Esophagus (tissue), 2 donors: ENCODE measurements around the gene ATP2B2. TPM values are rescaled to one million over a fixed set of nuclear protein-coding genes. Genes with fewer than 3 reads are reported as not detected.

Source experiments
- H3K27ac ChIP-seq, 2 donors: one replicate each; pipeline ENCODE4 v1.5.1; 2013; ENCODE audit warnings: low read depth in 2 of 2, mild to moderate bottlenecking in 2 of 2, inconsistent platforms in 1 of 2, low read length in 1 of 2, moderate library complexity in 1 of 2
- H3K27me3 ChIP-seq, 2 donors: one replicate each; pipeline ENCODE4 v1.6.1; 2013; ENCODE audit warnings: low read length in 2 of 2, control low read depth in 1 of 2, mild to moderate bottlenecking in 1 of 2; ENCODE audit not compliant: insufficient read depth in 2 of 2, control insufficient read depth in 1 of 2
- H3K36me3 ChIP-seq, 2 donors: one replicate each; pipeline ENCODE4 v1.6.1; 2013; ENCODE audit warnings: low read length in 1 of 2; ENCODE audit not compliant: control insufficient read depth in 2 of 2, insufficient read depth in 2 of 2
- H3K4me1 ChIP-seq, 2 donors: one replicate each; pipeline ENCODE4 v1.6.1; 2013; ENCODE audit warnings: low read length in 1 of 2; ENCODE audit not compliant: control insufficient read depth in 2 of 2, insufficient read depth in 2 of 2
- H3K4me3 ChIP-seq, 2 donors: one replicate each; pipeline ENCODE4 v1.5.1; 2013; ENCODE audit warnings: low read length in 2 of 2, mild to moderate bottlenecking in 2 of 2, low read depth in 1 of 2, moderate library complexity in 1 of 2
- H3K9me3 ChIP-seq, 2 donors: one replicate each; pipeline ENCODE4 v1.6.1; 2013; ENCODE audit warnings: mild to moderate bottlenecking in 2 of 2, low read depth in 1 of 2, low read length in 1 of 2, moderate library complexity in 1 of 2; ENCODE audit not compliant: control insufficient read depth in 2 of 2, insufficient read depth in 1 of 2
- WGBS, 2 donors: extraction: QIAGEN DNeasy Blood & Tissue Kit; methylation state at CpG; one replicate each; pipeline ENCODE4 v1.1.7; 2013; 5-methylcytosine and 5-hydroxymethylcytosine counted together
- polyA plus RNA-seq, 2 donors: library from polyadenylated mRNA; stranded (reverse); fragments of 200-250 nt; gene quantifications; one replicate each; pipeline ENCODE4 v1.2.3, GENCODE V29; 2013
- donor health status: healthy with polysubstance abuse.
- donor health status: Bipolar disorder and iron deficiency.

The ATP2B2 gene
- polyA plus RNA-seq, 2 donors = 0.06 to 0.08 TPM

DNA sequence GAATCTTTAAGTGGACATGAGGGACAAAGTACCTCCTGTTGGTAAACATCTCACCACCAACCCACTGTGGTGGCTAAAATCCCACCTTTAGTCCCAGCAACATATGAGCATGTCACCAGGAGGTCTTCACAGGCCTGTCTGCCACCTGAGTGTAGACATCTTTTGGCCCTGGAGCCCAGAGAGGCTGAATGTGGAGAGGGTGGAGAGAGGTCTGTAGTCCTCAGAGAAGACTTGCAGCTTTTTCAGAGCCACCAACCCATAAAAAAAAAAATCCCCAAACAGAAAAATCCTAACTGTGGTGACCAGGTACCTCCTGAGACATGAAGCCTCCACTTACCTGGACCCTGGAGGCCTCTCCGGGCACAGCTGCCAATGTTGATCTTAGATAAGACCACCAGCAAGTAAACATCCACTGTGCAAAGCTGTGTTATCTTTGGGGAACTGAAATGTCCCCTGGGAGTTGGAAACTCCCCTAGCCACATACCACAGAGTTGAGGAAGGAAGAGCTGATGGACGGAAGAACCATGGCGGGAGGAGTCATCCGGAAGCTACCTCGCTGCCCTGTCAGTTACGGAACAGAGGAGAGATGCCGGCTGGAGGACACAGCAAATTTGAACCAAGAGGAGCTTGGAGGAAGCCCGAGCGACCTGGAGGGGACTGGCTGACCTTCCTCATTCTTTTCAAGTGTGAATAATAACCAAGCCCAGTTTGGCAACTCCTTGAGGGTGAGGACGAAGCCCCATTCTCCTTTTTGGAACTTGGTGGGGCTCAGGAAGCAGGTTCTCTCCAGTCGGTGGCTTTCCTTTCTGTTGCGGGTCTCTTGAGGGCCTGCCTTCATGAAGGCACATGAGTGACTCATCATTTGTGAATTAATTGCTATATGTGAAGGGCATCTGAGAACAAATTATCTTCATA lies 212.6 kb downstream of the ATP2B2 start, which contains the start of gene GHRL:
TSS of gene GHRL (minus strand) at position 443 of the 915 bp plus-strand sequence. CDS start 2,767 bp downstream, outside the sequence.
- H3K27ac ChIP-seq = no peak within 1 kb of the TSS
- no peaks in the 10 kb centered on the region for H3K4me1 ChIP-seq
- H3K36me3 ChIP-seq = peaks cover 4 to 14% of the 10 kb centered on the region in 2 donors
- no peak within 1 kb of the TSS for H3K4me3 ChIP-seq
- H3K27me3 ChIP-seq = no peaks in the 10 kb centered on the region
- H3K9me3 ChIP-seq = no peaks in the 10 kb centered on the region
- WGBS, 2 donors = 56 to 65% methylated on average over 12 of the region's 12 CpGs

DNA sequence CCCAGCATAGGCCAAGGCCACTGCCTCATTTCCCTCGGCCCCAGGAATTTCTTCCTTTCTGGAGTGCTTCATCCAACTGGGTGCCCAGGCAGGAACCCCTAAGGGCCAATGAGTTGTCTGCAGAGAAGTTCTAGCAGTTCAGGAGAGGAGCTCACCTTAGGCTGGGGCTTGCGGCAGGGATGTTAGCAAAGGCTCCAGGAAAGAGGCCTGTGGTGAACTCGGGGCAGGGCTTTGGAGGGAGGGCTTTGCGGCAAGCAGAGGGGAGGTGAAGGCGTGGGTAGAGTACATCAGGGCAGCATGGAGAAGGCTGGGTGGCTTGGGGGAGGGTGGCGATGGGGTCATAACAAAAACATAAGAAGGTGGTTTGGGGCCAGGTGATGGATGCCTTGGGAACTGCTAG lies 213.7 kb downstream of the ATP2B2 start:
- Histone ChIP-seq H3K27ac (no peak overlapping the region), H3K9me3 (no peaks in the 10 kb centered on the region), H3K27me3 (no peaks in the 10 kb centered on the region), H3K4me1 (no peaks in the 10 kb centered on the region), H3K36me3 (peaks cover 8 to 14% of the 10 kb centered on the region in 2 donors), H3K4me3 (no peak overlapping the region)
- WGBS, 2 donors = 90 to 91% methylated on average over 6 of the region's 6 CpGs

- no peaks in the 10 kb centered on the region for H3K9me3 ChIP-seq
- H3K36me3 ChIP-seq = peaks cover 8 to 14% of the 10 kb centered on the region in 2 donors
- 88 to 89% methylated on average over 18 of the region's 18 CpGs for WGBS, 2 donors
- no peak overlapping the region for H3K27ac ChIP-seq
- H3K4me1 ChIP-seq = peaks cover 0 to 4% of the 10 kb centered on the region in 2 donors
- H3K4me3 ChIP-seq = no peak overlapping the region
- H3K27me3 ChIP-seq = no peaks in the 10 kb centered on the region
Observed at GRCh38 chr3:10290481-10291176, 214.8 kb downstream of the ATP2B2 start.

GRCh38 chr3:10289787-10290355 lies 215.5 kb downstream of the ATP2B2 start:
- H3K27ac ChIP-seq = no peak overlapping the region
- WGBS, 2 donors = 88 to 89% methylated on average over 9 of the region's 9 CpGs
- H3K4me1 ChIP-seq = peaks cover 0 to 4% of the 10 kb centered on the region in 2 donors

GRCh38 chr3:10289077-10289476 lies 216.3 kb downstream of the ATP2B2 start:
- H3K4me3 ChIP-seq = no peak overlapping the region
- H3K27ac ChIP-seq = no peak overlapping the region
- H3K27me3 ChIP-seq = no peaks in the 10 kb centered on the region
- peaks cover 8 to 14% of the 10 kb centered on the region in 2 donors for H3K36me3 ChIP-seq
- peaks cover 0 to 6% of the 10 kb centered on the region in 2 donors for H3K4me1 ChIP-seq
- H3K9me3 ChIP-seq = no peaks in the 10 kb centered on the region
- WGBS, 2 donors = 69 to 79% methylated on average over 9 of the region's 9 CpGs

More at GRCh38 chr3:10289787-10290355, 215.5 kb downstream of the ATP2B2 start:
- H3K36me3 ChIP-seq = peaks cover 8 to 14% of the 10 kb centered on the region in 2 donors
- no peak overlapping the region for H3K4me3 ChIP-seq
- H3K9me3 ChIP-seq = no peaks in the 10 kb centered on the region
- H3K27me3 ChIP-seq = no peaks in the 10 kb centered on the region

DNA sequence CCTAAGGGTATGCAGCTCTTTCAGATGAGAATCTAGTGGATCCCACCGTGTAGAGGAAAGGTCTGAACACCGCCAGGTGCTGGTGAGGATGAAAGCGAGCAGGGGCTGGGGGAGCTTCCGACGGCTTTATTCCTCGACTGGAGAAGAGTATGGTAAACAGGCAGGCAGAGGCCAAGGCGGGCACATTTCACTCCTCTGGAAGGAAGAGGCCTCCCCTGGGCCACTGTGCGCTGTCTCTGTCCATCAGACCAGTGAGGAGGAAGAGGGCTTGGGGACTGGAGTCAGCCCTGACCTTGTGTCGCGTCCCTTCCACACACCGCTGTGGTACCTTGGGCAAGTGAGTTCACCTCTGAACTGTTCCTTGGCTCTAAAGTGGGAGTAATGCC lies 216.8 kb downstream of the ATP2B2 start:
- no peaks in the 10 kb centered on the region for H3K9me3 ChIP-seq

GRCh38 chr3:10287936-10288574 lies 217.3 kb downstream of the ATP2B2 start:
- H3K36me3 ChIP-seq = peaks cover 8 to 15% of the 10 kb centered on the region in 2 donors
- no peaks in the 10 kb centered on the region for H3K27me3 ChIP-seq

More for the DNA sequence above, 216.8 kb downstream of the ATP2B2 start:
- Histone ChIP-seq H3K36me3 (peaks cover 8 to 15% of the 10 kb centered on the region in 2 donors), H3K4me3 (no peak overlapping the region), H3K4me1 (peaks cover 0 to 8% of the 10 kb centered on the region in 2 donors), H3K27ac (no peak overlapping the region), H3K27me3 (no peaks in the 10 kb centered on the region)
- 88 to 97% methylated on average over 11 of the region's 11 CpGs for WGBS, 2 donors

GRCh38 chr3:10286596-10287295 lies 218.6 kb downstream of the ATP2B2 start:
- Histone ChIP-seq H3K36me3 (peaks cover 4 to 11% of the 10 kb centered on the region in 2 donors), H3K4me3 (no peak overlapping the region), H3K27me3 (no peaks in the 10 kb centered on the region), H3K27ac (no peak overlapping the region), H3K9me3 (no peaks in the 10 kb centered on the region), H3K4me1 (peaks cover 0 to 10% of the 10 kb centered on the region in 2 donors)
- 53 to 58% methylated on average over 2 of the region's 2 CpGs for WGBS, 2 donors

More at GRCh38 chr3:10287936-10288574, 217.3 kb downstream of the ATP2B2 start:
- H3K27ac ChIP-seq = no peak overlapping the region
- H3K4me3 ChIP-seq = no peak overlapping the region
- no peaks in the 10 kb centered on the region for H3K9me3 ChIP-seq
- WGBS, 2 donors = 88 to 93% methylated on average over 12 of the region's 12 CpGs
- peaks cover 0 to 10% of the 10 kb centered on the region in 2 donors for H3K4me1 ChIP-seq
